Endothelial cell (in vitro differentiated cells): ENCODE data around the gene KCTD1. TPM values are rescaled to one million over a fixed set of nuclear protein-coding genes. Genes with fewer than 3 reads are reported as not detected.
A peak's percentile ranks its signal among the peaks of the same experiment; 100 is the strongest.

Experiments
- DNase-seq: peaks from one replicate; pipeline ENCODE4 v3.0.0; 2021; ENCODE audit warnings: low spot score
- H3K27ac Mint-ChIP-seq: one replicate; pipeline ENCODE4 v1.8.0; 2021; ENCODE audit warnings: mixed read lengths, inconsistent platforms; ENCODE audit not compliant: unreplicated experiment
- H3K27me3 Mint-ChIP-seq: one replicate; pipeline ENCODE4 v1.8.0; 2021; ENCODE audit warnings: mild to moderate bottlenecking, moderate library complexity, mixed read lengths, inconsistent platforms; ENCODE audit not compliant: unreplicated experiment
- H3K36me3 Mint-ChIP-seq: one replicate; pipeline ENCODE4 v1.8.0; 2021; ENCODE audit warnings: mild to moderate bottlenecking, low read depth, mixed read lengths, inconsistent platforms; ENCODE audit not compliant: unreplicated experiment
- H3K4me1 Mint-ChIP-seq: one replicate; pipeline ENCODE4 v1.8.0; 2021; ENCODE audit warnings: mild to moderate bottlenecking, mixed read lengths, inconsistent platforms; ENCODE audit not compliant: unreplicated experiment
- H3K4me3 Mint-ChIP-seq: one replicate; pipeline ENCODE4 v1.8.0; 2021; ENCODE audit warnings: mild to moderate bottlenecking, mixed read lengths, inconsistent platforms; ENCODE audit not compliant: unreplicated experiment
- H3K9me3 Mint-ChIP-seq: one replicate; pipeline ENCODE4 v1.8.0; 2021; ENCODE audit warnings: mixed read lengths, inconsistent platforms; ENCODE audit not compliant: unreplicated experiment
- total RNA-seq: library from RNA; stranded (reverse); fragmentation: NEBNext Ultra II Directional; extraction: Animal tissue kit (Norgen Biotek cat#: 25700); gene quantifications from one replicate; pipeline ENCODE4 v1.2.1, GENCODE V29; 2021; ENCODE audit not compliant: unreplicated experiment
- TF ChIP-seq, protein P1 (sequence below): fragments of 200-600 bp; sonication (generic); IDR thresholded peaks from one replicate; pipeline ENCODE4 v1.5.0; 2021; ENCODE audit warnings: antibody characterized with exemption; ENCODE audit not compliant: unreplicated experiment

KCTD1 gene
- total RNA-seq, 1 donor from 2014 or later, result 10.6 TPM

DNA sequence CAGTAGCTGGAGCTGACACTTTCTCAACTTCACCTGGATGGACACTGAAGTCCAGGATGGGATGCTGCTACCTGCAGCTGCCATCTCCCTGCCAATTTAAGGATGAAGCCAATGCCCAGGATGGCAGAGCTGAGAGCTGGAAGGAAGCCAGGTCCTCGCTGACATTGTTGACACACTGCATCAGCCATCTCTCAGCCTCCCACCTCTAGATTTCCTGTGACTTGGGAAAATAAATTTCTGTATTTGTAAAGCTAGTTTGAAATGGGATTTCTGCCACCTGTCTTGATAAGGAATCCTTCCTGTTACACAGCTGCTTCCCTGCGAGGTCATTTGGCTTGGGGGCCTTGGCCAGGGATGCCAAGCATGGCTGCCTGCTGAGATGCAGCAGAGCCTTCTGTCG is 43.5 kb downstream of the KCTD1 start:
- TF ChIP-seq, protein P1, sequence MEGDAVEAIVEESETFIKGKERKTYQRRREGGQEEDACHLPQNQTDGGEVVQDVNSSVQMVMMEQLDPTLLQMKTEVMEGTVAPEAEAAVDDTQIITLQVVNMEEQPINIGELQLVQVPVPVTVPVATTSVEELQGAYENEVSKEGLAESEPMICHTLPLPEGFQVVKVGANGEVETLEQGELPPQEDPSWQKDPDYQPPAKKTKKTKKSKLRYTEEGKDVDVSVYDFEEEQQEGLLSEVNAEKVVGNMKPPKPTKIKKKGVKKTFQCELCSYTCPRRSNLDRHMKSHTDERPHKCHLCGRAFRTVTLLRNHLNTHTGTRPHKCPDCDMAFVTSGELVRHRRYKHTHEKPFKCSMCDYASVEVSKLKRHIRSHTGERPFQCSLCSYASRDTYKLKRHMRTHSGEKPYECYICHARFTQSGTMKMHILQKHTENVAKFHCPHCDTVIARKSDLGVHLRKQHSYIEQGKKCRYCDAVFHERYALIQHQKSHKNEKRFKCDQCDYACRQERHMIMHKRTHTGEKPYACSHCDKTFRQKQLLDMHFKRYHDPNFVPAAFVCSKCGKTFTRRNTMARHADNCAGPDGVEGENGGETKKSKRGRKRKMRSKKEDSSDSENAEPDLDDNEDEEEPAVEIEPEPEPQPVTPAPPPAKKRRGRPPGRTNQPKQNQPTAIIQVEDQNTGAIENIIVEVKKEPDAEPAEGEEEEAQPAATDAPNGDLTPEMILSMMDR, result no peak
- no peak overlapping the region for H3K4me3 Mint-ChIP-seq
- H3K36me3 Mint-ChIP-seq, result no peaks in the 10 kb centered on the region
- no peak overlapping the region for H3K27ac Mint-ChIP-seq
- DNase-seq, result no peak
- no peaks in the 10 kb centered on the region for H3K9me3 Mint-ChIP-seq
- no peaks in the 10 kb centered on the region for H3K27me3 Mint-ChIP-seq
- peaks cover 7% of the 10 kb centered on the region for H3K4me1 Mint-ChIP-seq

DNA sequence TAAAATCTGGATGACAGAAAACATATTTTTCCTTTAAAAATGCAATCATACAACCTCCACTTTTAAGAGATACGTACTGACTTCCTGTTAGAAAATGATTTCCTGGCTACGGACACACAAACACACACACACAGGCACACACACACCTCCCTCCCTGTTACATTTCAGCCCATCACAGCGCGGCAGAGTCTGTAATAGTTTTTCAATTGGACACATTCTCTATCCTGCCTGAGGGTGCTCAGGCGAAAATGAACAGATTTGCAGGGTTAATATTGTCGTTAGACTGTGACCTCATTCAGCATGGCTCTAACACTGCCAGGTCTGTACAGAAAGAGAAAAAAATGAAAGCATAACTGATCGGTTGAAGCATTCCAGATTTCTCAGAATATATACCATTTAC is 45.0 kb downstream of the KCTD1 start:
- TF ChIP-seq, protein P1, result no peak
- no peaks in the 10 kb centered on the region for H3K36me3 Mint-ChIP-seq
- H3K4me1 Mint-ChIP-seq, result peaks cover 7% of the 10 kb centered on the region
- H3K27me3 Mint-ChIP-seq, result no peaks in the 10 kb centered on the region
- no peaks in the 10 kb centered on the region for H3K9me3 Mint-ChIP-seq
- peak overlapping the region; percentile 38 for H3K27ac Mint-ChIP-seq
- no peak for DNase-seq
- H3K4me3 Mint-ChIP-seq, result no peak overlapping the region

DNA sequence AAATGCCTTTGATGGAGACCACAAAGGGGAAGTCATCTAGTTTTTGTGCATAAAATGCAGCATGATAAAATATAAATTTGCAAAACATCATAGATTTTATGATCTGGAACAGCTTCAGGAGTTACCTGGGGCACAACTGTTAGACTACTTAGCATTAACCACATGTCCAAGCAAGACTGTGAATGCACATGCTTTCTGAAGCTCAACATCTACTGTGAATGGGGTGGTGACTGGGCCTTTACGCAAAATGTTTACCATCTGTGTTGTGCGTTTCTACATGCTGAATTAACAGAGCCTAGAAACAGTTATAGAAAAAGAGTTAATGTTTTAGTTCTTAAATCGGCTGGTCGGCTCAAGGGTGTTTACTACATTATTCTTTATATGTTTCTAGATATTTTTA is 45.5 kb downstream of the KCTD1 start:
- Mint-ChIP-seq H3K4me3 (no peak overlapping the region), H3K36me3 (no peaks in the 10 kb centered on the region), H3K4me1 (peaks cover 7% of the 10 kb centered on the region), H3K27me3 (no peaks in the 10 kb centered on the region), H3K27ac (peak overlapping the region; percentile 38), H3K9me3 (no peaks in the 10 kb centered on the region)
- TF ChIP-seq, protein P1, result no peak
- no peak for DNase-seq

DNA sequence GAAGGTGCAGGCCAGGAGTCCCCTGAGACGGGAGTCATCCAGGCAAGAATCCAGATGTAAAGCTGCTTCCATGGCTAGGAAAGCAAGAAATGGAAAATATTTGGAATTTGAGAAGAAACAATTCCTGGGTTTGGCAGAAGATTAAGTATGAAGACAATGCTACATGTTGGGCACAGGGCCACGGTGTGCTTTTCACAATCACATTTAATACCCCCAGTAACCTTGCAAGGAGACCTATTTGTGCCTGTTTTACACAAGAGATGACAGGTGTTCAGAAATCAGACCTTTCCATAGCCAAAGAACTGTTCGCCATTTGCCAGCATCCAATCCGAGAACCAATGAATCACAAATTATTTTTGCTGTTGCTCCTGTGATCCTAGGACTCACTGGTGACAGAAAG is 50.5 kb downstream of the KCTD1 start:
- Mint-ChIP-seq H3K27ac (no peak overlapping the region), H3K27me3 (no peaks in the 10 kb centered on the region), H3K36me3 (no peaks in the 10 kb centered on the region), H3K4me3 (no peak overlapping the region), H3K9me3 (no peaks in the 10 kb centered on the region), H3K4me1 (peaks cover 6% of the 10 kb centered on the region)
- DNase-seq, result no peak
- TF ChIP-seq, protein P1, result no peak

DNA sequence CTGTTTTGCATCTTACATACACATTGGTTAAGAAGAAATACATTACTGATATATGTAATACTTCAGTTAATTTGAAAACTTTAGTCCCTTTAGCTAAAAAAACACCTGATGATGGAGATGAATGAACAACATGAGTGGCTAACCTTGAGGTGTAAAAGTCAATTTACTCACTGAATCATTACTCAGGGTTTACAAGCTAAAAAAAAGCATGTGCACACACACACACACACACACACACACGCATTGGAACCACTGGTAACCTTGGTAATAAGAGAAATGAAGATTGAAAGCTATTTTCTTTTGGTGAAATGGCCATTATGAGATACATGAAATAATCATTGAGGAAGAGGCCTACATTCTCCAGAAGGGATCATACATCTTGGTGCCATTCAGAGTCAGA is 51.8 kb downstream of the KCTD1 start:
- no peak overlapping the region for H3K4me3 Mint-ChIP-seq
- H3K27me3 Mint-ChIP-seq, result no peaks in the 10 kb centered on the region
- H3K9me3 Mint-ChIP-seq, result no peaks in the 10 kb centered on the region
- no peak overlapping the region for H3K27ac Mint-ChIP-seq
- H3K4me1 Mint-ChIP-seq, result peaks cover 6% of the 10 kb centered on the region
- DNase-seq, result no peak
- TF ChIP-seq, protein P1, result no peak
- no peaks in the 10 kb centered on the region for H3K36me3 Mint-ChIP-seq
